Fibroblast of skin of abdomen (primary cell): ENCODE results near the gene PAX8.
"Not testable (repeated sequence)": the region's sequence is repeated elsewhere in the genome, so short reads cannot be mapped to it uniquely, and the experiment has no call there.

Source experiments
- DNase-seq: peaks from one replicate; pipeline ENCODE4 v3.0.0-alpha.2; 2013

The PAX8 gene

GRCh38 chr2:113288674-113289149 lies 10.0 kb upstream of the PAX8 start:
- not testable (repeated sequence) for DNase-seq

GRCh38 chr2:113288117-113288673 lies 9.5 kb upstream of the PAX8 start:
- not testable (repeated sequence) for DNase-seq

- DNase-seq = no peak
Measured at GRCh38 chr2:113285816-113286215, 7.1 kb upstream of the PAX8 start.

GRCh38 chr2:113284999-113285398 lies 6.3 kb upstream of the PAX8 start:
- DNase-seq = peak; percentile 73

GRCh38 chr2:113284476-113284875 lies 5.8 kb upstream of the PAX8 start:
- peak; percentile 37 for DNase-seq

- peak; percentile 97 for DNase-seq
Measured at GRCh38 chr2:113283704-113284284, 5.1 kb upstream of the PAX8 start.

GRCh38 chr2:113282747-113283533 lies 4.2 kb upstream of the PAX8 start:
- DNase-seq = peak; percentile 18

GRCh38 chr2:113281910-113282746 lies 3.4 kb upstream of the PAX8 start:
- DNase-seq = peak; percentile 56

GRCh38 chr2:113278073-113278741 lies 514 bp downstream of the PAX8 start:
- no peak for DNase-seq

- DNase-seq = no peak
Measured at GRCh38 chr2:113277474-113278072, 1.1 kb downstream of the PAX8 start.

GRCh38 chr2:113276761-113277425 lies 1.8 kb downstream of the PAX8 start:
- no peak for DNase-seq

- no peak for DNase-seq
Measured at GRCh38 chr2:113276216-113276760, 2.4 kb downstream of the PAX8 start.

GRCh38 chr2:113275556-113276215 lies 3.0 kb downstream of the PAX8 start:
- no peak for DNase-seq

- DNase-seq = no peak
Measured at GRCh38 chr2:113274432-113274831, 4.3 kb downstream of the PAX8 start.

GRCh38 chr2:113273981-113274380 lies 4.7 kb downstream of the PAX8 start:
- DNase-seq = no peak

GRCh38 chr2:113273027-113273551 lies 5.6 kb downstream of the PAX8 start:
- DNase-seq = peak; percentile 17

- no peak for DNase-seq
Measured at GRCh38 chr2:113272477-113272876, 6.2 kb downstream of the PAX8 start.

GRCh38 chr2:113268621-113269360 lies 9.9 kb downstream of the PAX8 start:
- DNase-seq = no peak

GRCh38 chr2:113266431-113266830 lies 12.3 kb downstream of the PAX8 start:
- DNase-seq = no peak
